GM03348 (cell line): ENCODE results near the gene SCNN1B.

Source experiments
- DNase-seq: peaks from one replicate; pipeline ENCODE4 v3.0.0; 2012; ENCODE audit warnings: low spot score

SCNN1B gene

GRCh38 chr16:23407436-23408127 lies 105.5 kb downstream of the SCNN1B start:
- DNase-seq, result no peak

DNA sequence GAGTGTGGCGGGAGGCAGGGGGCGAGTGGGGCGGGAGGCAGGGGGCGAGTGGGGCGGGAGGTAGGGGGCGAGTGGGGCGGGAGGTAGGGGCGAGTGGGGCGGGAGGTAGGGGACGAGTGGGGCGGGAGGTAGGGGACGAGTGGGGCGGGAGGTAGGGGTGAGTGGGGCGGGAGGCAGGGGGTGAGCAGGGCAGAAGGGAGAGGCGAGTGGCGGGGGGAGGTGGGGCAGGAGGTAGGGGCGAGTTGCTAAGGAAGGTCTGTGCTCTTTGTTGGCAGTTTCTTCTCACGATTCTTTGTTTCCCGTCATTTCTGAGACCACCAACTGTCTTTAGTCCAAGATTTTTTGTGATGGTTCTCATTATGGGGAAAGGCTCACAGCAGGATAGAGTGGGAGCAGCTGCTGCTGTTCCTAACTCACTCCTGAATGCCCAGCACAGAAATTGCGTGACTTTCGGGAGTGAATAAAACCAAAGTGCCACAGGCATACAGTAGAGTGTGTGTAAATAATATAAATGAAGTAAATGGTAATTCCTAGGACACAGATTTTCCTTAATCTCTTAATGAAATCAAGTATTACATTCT lies 106.2 kb downstream of the SCNN1B start:
- no peak for DNase-seq

GRCh38 chr16:23408823-23409298 lies 106.8 kb downstream of the SCNN1B start:
- peak; percentile 78 for DNase-seq

DNA sequence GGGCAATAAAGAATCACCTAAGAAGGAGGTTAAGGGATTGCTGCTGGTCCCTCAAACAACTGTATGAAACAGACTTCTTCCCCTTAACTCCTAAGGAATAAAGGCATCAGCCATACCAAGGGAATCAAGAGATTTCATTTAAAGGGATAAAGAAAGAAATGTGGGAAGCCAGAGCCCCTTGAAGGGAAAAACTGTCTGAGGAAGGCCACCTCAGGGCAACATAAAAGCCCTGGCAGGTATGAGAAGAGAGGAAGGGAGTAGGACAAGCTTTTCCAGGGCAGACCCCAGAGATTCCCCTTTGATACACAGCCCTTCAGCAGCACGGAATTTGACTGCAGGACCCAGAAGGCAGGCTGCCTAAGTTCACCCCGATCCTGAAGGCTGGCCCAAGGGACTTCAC lies 107.4 kb downstream of the SCNN1B start:
- no peak for DNase-seq

GRCh38 chr16:23410176-23410575 lies 108.1 kb downstream of the SCNN1B start:
- no peak for DNase-seq

DNA sequence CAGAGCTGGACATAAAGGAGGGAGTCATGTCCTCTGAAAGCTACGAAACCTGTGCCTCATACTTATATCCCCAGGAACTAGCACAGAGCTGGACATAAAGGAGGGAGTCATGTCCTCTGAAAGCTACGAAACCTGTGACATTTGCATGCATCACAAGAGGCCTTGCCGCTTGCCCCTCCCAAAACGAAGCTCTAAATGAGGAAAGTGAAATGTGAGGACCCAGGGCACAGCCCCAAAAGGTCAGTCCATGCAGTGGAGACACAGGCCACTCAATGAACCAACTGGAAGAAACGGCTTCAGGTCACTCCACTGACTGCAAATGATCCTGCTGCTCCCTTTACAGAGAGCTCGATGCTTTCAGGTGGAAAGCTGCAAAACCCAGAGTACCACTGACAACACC lies 112.6 kb downstream of the SCNN1B start:
- DNase-seq, result no peak

DNA sequence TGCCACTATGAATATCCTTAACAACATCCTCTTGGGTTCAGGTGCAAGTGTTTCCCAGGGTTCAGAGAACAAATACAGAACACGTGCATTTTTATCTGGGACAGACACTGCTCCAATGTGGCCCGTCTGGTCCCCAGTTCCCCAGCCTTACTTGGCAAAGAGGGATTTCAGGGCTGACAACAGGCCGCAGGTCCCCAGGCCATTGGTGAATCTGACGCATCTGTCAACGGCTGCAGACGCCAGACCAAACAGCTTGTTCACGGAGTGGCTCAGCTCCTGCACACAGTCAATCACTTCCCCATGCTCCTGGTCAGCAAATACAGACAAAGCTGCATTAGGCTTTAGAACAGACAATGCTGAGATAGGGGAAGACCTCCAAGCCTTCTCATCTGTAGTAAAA lies 114.7 kb downstream of the SCNN1B start:
- DNase-seq, result no peak

GRCh38 chr16:23420011-23420410 lies 117.9 kb downstream of the SCNN1B start:
- DNase-seq, result no peak

DNA sequence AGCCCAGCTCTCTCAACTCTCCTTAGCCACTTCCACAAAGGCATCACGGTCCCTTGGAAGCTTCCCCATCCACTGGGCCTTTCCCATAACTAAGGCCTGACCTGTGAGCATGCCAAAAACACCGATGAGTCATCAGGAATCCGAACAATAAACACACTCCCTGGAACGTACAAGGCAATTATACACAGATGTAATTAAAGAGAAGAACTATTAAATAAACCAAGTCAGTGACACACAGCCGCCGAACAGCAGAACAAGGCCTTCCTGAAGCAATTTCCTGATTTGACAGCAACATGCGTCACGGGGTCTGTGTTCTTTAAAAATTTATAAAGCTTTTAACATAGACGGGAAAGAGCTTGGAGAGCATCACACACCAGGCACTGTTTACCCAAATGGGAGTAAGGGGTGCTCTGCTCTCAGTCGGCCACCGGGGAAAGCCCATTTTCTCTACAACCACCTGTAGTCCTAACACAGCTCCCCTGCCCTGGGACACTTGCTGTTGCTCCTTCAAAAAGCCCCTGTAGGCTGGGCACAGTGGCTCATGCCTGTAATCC lies 121.5 kb downstream of the SCNN1B start:
- peak; percentile 90 for DNase-seq

GRCh38 chr16:23424292-23424958 lies 122.3 kb downstream of the SCNN1B start:
- DNase-seq, result no peak

DNA sequence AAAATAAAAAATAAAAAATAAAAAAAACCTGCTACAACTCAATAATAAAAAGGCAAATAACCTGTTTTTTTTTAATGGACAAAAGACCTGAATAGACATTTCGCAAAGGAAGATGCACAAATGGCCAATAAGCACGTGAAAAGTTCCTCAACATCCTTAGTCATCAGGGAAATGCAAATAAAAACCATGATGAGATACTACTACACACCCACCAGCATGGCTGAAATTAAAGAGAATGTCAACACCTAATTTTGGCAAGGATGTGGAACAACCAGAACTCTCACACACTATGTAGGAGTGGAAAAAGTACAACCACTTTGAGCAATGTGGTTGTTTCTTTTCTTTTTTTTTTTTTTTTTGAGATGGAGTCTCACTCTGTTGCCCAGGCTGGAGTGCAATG lies 126.2 kb downstream of the SCNN1B start:
- no peak for DNase-seq
